Measurements from ENCODE around the gene RHAG. TPM values are rescaled to one million over a fixed set of nuclear protein-coding genes. Genes with fewer than 3 reads are reported as not detected.
"Not testable (repeated sequence)": the region's sequence is repeated elsewhere in the genome, so short reads cannot be mapped to it uniquely, and the experiment has no call there.

RHAG gene
- total RNA-seq (2014; rRNA removed; shearing (Covaris generic)) = not detected in 2 replicates

DNA sequence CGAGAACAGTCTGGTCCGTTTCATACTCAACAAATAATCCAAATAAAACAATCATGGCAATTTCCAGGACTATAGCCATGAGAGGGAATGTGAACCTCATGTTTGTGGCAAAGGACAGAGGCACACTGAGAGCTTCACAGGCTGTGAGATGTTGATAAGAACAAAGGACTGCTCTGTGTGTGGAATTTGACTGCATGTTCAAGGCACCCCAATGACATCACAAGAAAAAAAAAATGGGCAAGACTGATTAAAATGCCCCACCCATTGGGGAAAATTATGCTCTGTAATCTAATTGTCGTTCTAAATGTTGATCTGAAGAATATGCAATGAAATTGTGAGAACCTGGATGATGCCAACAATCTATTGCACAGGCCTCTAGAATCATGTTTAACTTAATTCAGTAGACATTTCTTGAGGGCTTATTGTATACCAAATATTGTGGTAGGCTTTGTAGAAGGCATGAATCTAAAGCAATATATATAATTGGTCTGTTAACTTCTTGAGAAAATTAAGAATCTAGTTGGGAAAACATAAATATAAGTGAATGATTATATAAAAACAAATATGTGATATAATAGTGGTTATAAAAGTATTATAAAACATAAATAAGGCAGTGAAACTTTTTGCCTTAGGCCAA lies at the start of gene RHAG:
Gene RHAG, minus strand, starts transcription at position 127 of the 637 bp plus-strand sequence. Its CDS starts 27 bp downstream, at position 100.
- DNase-seq (ENCODE audit: low read depth) = no peak

DNA sequence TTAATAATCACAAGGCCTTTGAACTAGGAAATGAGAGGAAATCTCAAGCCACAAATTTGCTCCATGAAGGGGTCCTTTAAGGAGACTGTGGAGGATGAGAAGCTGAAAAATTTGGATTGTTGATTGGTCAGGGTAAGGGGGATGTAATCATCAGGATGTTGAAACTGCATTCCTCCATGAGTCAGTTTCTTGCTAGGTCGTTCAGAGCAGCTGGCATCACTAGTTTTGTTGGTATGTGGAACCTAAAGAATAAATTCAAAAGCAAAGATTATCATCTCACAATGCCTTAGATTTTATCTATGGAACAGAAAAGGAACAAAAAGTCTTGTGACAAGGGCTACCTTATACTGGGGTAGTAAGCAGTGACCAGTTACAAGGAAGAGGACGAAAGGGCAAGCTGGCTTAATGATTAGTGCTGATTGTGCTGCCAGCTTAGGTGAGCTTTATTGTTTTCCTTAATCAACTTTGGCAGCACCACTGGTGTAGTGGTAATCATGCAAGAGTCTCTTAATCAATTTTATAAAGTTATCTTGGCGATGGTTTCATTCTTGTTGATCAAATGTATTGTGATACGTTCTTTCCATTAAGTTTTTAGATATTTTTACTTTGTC lies 40.1 kb upstream of the RHAG start:
- DNase-seq (ENCODE audit: low read depth) = peak; percentile 44

DNA sequence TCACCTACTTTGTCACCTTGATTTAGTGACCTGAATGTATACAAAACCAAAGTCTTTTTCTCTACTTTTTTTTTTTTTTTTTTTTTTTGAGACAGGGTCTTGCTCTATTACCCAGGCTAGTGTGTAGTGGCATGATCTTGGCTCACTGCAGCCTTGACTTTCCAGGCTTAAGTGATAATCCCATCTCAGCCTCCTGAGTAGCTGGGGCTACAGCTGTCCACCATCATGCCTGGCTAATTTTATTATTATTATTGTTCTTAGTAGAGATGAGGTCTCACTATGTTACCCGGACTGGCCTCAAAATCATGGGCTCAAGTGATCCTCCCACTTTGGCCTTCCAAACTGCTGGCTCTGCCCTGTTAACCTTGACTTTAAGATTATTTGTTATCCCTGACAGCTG lies 39.2 kb upstream of the RHAG start:
- DNase-seq (ENCODE audit: low read depth) = no peak

DNA sequence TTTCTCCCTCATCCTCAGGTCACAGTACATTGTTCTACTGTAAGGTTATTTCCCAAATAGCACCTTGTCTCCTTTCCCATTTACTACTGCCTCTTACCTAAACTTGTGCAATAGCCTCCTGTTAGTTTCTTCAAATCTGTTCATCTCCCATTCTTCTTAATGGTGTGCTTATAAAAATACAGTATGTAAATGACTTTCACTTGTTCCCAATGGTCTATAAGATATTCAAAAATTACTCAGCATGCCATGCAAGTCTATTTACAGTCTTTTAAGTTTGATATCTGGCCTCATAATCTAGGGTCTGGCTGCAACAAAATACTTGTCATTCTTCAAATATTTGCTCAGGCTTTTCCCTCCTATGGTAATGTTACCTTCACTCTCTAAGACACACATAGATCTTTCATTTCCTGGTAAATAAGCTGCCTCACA lies 31.5 kb upstream of the RHAG start:
- DNase-seq (ENCODE audit: low read depth) = no peak

DNA sequence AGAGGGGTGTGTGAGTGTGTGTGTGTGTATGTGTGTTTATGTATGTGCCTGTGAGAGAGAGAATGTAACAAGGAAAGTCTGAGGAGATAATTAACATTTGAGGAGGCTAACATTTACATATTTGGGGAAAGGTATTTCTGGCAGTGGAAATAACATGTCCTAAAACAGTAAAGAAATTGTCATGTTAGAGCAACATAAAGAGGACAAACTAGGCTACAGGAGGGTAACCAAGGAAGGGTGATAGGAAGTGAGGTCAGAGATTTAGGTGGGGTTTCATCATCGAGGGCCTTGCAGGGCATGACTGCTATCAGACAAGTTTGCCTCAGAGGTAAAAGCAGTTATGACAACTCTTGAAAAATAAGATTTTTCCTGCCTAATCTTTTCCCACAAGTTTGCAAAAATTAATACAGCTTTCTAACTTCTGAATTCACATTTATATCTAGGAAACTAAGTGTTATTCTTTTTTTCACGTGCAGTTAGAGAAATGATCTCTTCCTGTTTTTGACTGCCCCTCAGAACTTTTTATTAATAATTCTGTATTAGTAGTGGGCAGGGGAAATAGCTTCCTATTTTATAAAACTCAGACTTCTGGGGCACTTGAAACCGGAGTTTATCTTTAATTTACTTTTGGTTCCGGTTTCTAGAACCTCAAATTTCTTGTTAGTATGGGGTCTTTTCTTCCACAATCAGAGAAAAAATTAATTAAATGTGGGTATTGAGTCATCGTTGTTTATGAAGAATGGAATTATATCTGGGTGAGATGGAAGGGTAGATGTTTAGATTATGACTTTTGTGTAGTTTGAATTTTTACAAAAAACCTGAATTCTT lies 30.5 kb upstream of the RHAG start:
- no peak for DNase-seq (ENCODE audit: low read depth)

DNA sequence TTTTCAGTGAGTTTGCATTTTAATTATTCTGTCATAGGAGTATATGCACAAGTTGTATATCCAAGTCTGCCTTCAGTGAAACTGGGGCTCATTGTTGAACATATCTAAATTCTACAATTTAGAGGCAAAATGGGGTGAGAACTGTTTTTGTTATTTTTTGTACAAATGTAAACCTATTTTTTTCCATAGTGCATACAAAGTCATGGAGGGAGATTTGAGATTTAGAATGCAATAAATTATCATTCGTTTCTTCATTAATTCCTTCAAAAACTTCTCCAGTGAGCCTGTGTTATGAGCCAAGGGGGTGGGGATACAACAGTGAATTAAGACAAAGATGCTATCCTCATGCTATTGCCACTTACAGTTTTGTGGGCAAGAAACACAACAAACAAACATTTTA lies 29.8 kb upstream of the RHAG start:
- DNase-seq (ENCODE audit: low read depth) = no peak

DNA sequence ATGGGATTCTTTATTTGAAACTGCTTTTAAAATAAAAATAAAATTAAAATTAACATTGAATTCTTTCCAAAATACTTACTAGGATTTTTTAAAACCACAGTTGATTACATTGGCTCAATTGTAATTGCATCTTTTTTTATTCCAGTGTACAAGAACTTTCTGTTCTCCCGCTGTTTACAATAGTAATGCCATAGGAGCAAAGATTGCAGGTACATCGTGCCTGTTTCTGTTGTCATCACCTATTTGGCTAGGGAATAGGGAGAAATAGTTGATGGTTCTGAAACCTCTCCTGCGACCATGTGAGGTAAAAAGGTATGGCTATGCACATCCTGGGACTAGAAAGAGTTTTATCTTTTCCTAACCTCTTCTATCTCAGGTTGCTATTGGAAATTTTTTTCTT lies 28.2 kb upstream of the RHAG start:
- no peak for DNase-seq (ENCODE audit: low read depth)

DNA sequence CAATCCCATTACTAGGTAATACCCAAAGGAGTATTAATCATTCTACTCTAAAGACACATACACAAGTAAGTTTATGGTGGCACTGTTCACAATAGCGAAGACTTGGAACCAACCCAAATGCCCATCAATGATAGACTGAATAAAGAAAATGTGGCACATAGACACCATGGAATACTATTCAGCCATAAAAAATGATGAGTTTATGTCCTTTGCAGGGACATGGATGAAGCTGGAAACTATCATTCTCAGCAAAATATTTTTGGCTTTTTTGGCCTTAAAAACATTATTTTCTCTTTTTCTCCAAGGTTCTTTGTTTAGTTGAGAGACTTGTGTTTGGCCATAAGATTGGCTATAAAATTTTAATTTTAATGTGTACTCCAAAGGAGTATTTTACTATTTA lies 27.4 kb upstream of the RHAG start:
- DNase-seq (ENCODE audit: low read depth) = not testable (repeated sequence)

DNA sequence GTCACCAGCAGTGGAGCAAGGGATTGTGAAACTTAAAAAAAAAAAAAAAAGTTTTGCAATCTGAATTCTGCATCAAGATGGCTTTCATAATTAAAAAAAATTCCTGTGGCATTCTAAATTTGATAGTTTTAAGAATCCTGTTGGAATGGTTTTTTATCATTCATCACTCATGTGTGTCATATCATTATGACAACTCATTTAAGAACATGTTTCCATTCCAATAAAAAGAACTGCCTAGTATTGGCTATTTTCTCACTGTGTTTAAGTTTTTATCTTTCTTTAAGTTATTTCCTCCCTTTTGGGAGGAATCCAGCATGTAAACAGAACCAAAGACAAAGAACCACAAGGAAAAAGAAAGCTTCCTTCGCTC lies 26.2 kb upstream of the RHAG start:
- DNase-seq (ENCODE audit: low read depth) = no peak

DNA sequence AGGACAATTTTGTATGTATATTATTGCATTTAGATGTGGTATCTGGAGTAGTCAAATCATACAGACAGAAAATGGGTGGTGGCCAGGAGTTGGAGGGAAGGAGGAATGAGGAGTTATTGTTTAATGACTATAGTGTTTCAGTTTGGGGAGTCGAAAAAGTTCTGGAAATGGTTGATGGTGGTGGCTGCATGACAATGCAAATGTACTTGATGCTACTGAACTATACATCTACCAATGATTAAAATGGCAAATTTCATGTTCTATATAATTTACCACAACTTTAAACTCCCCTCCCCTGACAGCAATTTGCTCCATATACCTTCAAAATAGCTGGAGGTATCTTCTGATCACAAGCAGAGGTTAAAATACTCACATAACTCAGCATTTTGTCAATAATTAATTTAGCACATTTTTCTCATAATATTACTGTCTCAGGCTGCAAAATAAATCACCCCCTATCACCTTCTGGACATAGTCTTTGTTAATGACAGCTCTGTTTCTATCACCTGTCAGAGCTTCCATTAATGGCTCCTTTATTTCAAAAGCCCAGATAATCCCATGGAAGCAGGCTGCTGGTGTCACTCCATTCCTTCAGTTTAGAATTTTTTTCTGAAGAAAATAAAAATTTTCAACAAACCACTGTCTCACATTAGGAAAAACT lies 25.7 kb upstream of the RHAG start:
- no peak for DNase-seq (ENCODE audit: low read depth)

DNA sequence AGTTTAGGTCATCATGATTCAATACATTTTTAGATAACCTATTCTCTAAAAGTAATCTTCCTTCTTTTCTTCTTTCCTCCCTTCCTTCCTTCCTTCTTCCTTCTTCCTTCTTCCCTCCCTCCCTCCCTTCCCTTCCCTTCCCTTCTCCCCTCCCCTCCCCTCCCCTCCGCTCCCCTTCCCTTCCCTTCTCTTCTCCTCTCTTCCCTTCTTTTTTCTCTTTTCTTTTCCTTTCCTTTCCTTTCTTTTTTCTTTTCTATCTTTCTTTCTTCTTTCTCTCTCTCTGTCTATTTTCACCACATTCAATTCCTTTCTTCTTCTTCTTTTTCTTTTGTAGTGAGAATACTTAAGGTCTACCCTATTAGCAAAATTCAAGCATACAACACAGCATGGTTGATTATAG lies 17.3 kb upstream of the RHAG start:
- DNase-seq (ENCODE audit: low read depth) = no peak

DNA sequence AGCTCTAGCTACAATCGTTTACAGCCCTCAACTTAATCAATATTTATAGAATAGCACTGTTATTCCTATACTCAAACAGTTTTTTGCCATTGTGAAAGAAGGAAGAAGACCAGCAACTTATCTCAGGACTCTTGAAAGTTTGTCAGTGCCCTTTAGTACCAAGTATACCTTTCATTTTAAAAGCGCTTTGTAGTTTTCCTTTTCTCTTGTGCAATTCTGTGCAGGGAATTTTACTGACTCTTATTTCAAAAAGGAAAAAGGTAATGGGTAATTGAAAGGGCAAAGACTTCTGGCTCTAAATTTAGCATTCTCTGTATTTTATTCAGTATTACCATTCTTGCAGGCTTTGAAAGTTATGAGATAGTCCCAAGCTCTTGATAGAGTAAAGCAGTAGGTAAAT lies 16.8 kb upstream of the RHAG start:
- no peak for DNase-seq (ENCODE audit: low read depth)

DNA sequence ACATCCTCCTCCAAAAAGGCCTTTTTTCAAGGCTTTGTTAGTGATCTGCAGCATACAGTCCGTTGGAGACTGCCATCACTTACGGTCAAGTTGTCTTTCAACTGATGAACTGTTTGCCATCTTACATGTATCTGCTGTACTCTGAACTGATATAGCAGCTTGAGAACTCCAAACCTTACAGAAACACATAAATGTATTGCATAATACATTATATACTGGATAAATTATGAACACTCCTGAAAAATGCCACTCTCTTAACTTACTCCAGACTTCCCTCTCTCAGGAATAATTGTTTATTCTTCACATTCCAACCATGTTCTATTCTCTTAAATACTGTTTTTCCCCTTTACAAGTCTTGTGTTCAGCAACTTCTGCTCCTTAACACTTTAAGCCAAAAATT lies 14.6 kb upstream of the RHAG start:
- no peak for DNase-seq (ENCODE audit: low read depth)

DNA sequence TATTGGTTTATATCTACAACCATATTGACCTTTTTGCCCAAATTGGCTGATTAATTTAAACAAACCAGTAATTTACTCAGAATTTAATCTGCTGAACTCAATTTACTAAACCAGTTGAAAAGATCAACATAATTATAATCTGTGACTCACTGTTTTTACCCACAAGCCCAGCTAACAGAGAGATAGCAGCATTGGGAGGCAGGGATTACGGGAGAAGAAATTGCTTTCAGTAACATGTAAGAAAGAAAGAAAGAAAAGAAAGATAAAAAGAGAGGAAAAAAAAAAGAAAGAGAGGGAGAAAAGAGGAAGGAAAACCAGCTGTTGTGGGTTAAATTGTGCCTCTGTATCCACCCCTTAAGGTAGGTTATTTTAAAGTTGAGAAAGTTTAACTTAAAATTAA lies 13.3 kb upstream of the RHAG start:
- peak; percentile 22 for DNase-seq (ENCODE audit: low read depth)

DNA sequence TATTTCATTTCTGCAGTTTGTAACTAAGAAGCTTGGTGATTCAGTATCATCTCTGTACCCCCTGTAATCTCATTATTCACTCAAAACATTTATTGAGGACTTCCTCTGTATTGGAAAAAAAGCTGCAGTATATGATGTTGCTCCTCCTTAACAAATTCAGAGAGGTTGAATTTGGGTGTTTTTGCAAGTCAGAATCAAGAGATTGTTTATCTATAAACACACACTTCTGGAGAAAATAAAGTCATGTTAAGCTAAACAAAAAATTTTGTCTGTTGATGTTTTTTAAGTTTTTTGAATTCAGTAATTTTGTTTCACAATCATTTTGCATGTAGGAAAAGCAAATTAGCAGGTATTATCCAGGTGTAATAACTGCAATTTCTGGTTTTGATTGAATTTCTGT lies 11.4 kb upstream of the RHAG start:
- no peak for DNase-seq (ENCODE audit: low read depth)

DNA sequence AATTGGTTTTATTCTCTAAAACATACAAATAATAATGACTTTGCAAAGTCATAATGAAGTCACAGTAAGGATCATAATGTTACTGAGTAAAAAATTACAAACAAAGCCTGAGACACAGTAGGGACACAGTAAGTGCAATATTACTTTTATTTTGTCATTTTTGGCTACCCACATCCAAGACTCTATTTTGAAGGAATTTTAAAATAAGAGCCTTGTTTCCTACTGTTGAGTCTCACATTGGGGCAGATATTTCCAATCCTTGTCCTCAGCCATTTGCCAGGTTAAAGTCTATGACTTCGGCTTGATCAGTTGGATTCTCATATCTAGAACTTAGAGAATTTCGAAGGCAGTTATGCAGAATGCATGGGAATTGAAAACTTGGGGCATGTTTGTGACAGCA lies 10.8 kb upstream of the RHAG start:
- DNase-seq (ENCODE audit: low read depth) = no peak

DNA sequence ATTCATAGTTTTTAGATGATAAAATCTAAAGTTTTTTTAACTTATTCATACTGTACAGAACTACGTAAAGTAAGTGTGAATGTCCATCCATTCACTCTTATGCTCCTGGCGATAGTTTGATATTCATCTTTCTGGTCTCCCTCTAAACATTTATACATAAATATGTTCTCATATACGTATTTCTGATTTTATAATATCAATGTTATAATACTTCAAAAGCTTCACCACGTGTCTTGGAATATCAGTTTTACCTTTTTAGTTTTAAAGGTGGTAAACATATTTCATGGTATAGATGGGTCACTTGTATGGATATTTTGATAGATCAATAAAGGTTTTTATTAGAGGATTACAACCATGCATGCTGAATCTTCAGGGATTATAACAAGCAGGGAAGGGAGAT lies 10.3 kb upstream of the RHAG start:
- no peak for DNase-seq (ENCODE audit: low read depth)

DNA sequence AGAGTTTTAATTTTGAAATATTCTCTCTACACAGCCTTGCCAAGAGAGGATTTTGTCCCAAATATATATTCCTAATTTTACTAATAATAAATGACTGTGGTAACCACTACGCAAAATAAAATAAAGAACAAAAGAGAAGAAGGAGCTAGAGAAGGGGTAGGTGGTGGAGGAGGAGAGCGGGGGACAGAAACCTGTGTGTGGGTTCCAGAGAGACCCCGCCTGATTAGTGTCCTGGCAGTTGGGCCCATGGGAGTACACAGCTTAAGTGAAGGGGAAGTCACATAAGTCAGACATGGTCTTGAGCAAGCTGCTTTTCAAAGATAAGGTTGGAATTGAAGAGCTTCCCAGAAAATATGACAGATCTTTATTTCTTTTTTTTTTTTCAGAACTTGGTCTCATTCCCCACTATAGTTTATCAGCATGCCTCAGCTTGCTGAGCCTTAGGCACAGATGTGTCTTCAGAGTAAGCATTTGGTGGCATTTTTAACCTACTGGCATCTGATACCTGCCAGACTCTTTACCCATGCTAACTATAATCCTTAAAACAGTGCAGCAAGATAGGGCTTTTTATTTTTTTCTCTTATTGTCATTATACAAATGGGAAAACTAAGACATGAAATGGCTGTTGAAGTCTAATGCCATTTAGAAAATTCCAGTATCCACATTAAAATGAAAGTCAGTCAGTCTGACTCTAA lies 9.6 kb upstream of the RHAG start:
- no peak for DNase-seq (ENCODE audit: low read depth)

DNA sequence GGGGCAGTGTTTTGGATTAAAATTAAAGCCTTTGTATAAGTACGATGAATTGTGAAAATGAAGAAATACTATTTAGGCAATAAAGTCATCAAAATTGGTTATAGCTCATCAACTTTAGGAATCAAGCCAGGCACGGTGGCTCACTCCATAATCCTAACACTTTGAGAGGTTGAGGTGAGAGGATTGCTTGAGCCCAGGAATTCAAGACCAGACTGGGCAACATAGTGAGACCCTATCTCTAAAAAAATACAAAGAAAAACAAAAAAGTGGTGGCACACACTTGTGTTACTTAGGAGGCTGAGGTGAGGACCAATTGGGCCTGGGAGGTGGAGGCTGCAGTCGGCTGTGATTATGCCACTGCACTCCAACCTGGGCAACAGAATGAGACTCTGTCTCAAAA lies 8.5 kb upstream of the RHAG start:
- DNase-seq (ENCODE audit: low read depth) = no peak

DNA sequence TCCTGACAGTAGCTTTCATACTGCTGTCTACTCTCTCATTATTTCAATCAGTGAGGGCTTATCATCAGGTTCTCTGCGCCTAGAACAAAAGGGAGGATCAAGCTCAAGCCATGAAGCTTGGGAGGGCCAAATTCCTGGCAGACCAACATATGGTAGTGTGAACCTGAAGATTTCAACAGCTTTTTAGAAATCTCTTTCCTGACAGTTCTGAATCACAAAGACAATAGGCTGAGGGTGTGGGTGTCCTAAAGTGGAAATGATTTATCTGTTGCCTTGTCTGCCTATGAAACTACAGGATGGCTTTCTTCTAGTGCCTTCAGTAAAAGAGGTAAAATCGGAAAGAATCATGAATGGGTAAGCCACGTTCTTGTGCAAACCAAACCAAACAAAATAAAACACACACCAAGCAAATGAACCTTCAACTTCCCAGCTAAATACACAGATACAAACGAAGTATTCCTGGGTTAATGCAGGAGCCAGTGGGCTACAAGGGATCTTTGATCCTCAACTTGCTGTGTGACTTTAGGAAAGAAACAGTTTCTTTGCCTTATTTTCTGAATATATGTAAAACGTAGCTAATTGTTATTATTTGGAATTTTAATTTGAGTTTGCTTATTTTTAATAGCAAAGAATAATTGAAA lies 2.7 kb upstream of the RHAG start:
- DNase-seq (ENCODE audit: low read depth) = no peak

DNA sequence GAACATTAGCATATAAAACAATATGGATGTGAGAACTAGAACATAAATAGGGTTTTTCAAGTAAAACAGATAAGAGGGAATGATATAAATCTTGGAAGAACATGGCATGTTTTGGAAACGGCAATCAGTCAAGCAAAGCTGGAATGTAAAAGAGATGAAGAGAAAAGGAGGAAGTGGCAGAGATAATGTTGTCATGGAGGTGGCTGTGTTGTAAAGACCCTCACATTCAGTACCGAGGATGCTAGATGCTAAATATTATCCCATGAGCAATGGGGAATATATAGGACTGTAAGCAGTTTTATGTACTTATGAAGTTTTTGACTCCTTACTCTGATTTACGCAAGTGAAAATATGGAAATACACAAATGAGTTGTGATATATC lies 702 bp upstream of the RHAG start:
- no peak for DNase-seq (ENCODE audit: low read depth)
